GM23338 (cell line): ENCODE data around the gene MAPK14. TPM values are rescaled to one million over a fixed set of nuclear protein-coding genes. Genes with fewer than 3 reads are reported as not detected.

Experiments used
- CTCF ChIP-seq, 2 experiments: fragments of 200-600 bp in 1 of 2; sonication (generic) in 1 of 2; conservative IDR thresholded peaks; 2 replicates each; pipeline versions ENCODE4 v1.5.1 to v1.6.1; 2016 to 2017; ENCODE audit warnings: antibody characterized with exemption in 2 of 2, low read depth in 2 of 2, mild to moderate bottlenecking in 2 of 2, moderate library complexity in 1 of 2
- ETS1 ChIP-seq: IDR thresholded peaks from 2 replicates; pipeline ENCODE4 v1.6.1; 2016; ENCODE audit warnings: antibody characterized with exemption
- POLR2AphosphoS5 ChIP-seq: IDR thresholded peaks from 2 replicates; pipeline ENCODE4 v1.6.1; 2016; ENCODE audit warnings: antibody characterized with exemption, low read depth
- STAT1 ChIP-seq: IDR thresholded peaks from one replicate; pipeline ENCODE4 v1.6.1; 2016; ENCODE audit warnings: antibody characterized with exemption; ENCODE audit not compliant: unreplicated experiment
- ZNF331 ChIP-seq: fragments of 250-450 bp; sonication (Bioruptor Pico); IDR thresholded peaks from 2 replicates; pipeline ENCODE4 v1.5.0; 2020; ENCODE audit warnings: low read depth, mild to moderate bottlenecking, moderate library complexity
- ZNF462 ChIP-seq: fragments of 250-450 bp; sonication (Bioruptor Pico); IDR thresholded peaks from 2 replicates; pipeline ENCODE4 v1.5.0; 2020; ENCODE audit warnings: mild to moderate bottlenecking, moderate library complexity
- polyA plus RNA-seq: library from polyadenylated mRNA; unstranded; fragments of >200 nt; fragmentation: Nextera tagmentation; extraction: Ambion mirVana; gene quantifications from 2 replicates; pipeline ENCODE4 v1.2.1, GENCODE V29; 2016
- total RNA-seq: library from RNA; depleted of rRNA; stranded (reverse); fragments of >200 nt; shearing (Covaris generic); gene quantifications from 2 replicates; pipeline ENCODE4 v1.2.3, GENCODE V29; 2014

MAPK14 gene
- total and polyA plus RNA-seq, 2 experiments from 2014 or later: 8.8 to 44.5 TPM

GRCh38 chr6:36131511-36132245 is 104.1 kb downstream of the MAPK14 start (continued):
- no peak for TF ChIP-seq ZNF462
- TF ChIP-seq STAT1: no peak
- TF ChIP-seq ETS1: no peak
- TF ChIP-seq ZNF331: no peak
- no peak for TF ChIP-seq POLR2AphosphoS5
- no peak for TF ChIP-seq CTCF (conservative IDR thresholded peaks at IDR 0.05; ENCODE audit: low read depth in 2 of 2)
